SK-N-MC (cell line): ENCODE data around the gene ACOX1.
"Not testable (repeated sequence)": the region's sequence is repeated elsewhere in the genome, so short reads cannot be mapped to it uniquely, and the experiment has no call there.

Experiments used
- EZH2 ChIP-seq: fragments of 200-600 bp; sonication (generic); IDR thresholded peaks from one replicate; pipeline ENCODE4 v1.6.1; 2017; ENCODE audit warnings: antibody characterized with exemption
- POLR2AphosphoS5 ChIP-seq: IDR thresholded peaks from 2 replicates; pipeline ENCODE4 v1.6.1; 2012; ENCODE audit warnings: mild to moderate bottlenecking, low read depth, low read length, borderline replicate concordance

DNA sequence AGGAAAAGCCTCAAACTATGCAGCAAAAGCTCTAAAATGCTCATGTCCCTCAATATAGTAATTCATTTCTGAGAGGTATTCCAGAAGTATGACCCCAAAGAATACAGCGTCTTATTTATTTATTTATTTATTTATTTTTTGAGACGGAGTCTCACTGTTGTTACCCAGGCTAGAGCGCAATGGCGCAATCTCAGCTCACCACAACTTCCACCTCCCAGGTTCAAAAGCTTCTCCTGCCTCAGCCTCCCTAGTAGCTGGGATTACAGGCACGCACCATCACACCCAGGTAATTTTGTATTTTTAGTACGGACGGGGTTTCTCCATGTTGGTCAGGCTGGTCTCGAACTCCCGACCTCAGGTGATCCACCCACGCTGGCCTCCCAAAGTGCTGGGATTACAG, 9.9 kb downstream of the ACOX1 start:
- not testable (repeated sequence) for TF ChIP-seq POLR2AphosphoS5, EZH2
